Uterus (tissue), 2 donors: ENCODE results near the gene MAPRE3.

ENCODE experiments used
- CTCF ChIP-seq, 4 experiments: fragments of 200-600 bp in 2 of 4; fragments of 450-650 bp in 2 of 4; sonication (generic) in 2 of 4; IDR thresholded peaks; one replicate each; pipeline ENCODE4 v1.5.1; 2016 to 2019; ENCODE audit warnings: antibody characterized with exemption in 4 of 4, mild to moderate bottlenecking in 2 of 4, moderate library complexity in 1 of 4
- POLR2A ChIP-seq, 2 donors: fragments of 450-650 bp; IDR thresholded peaks; one replicate each; pipeline ENCODE4 v1.6.1; 2016; ENCODE audit warnings: antibody characterized with exemption in 2 of 2, mild to moderate bottlenecking in 1 of 2, moderate library complexity in 1 of 2

GRCh38 chr2:27074738-27075565 lies 104.5 kb downstream of the MAPRE3 start:
- TF ChIP-seq CTCF (IDR thresholded peaks at IDR 0.05) (no peak), POLR2A (IDR thresholded peaks at IDR 0.05) (no peak)
